ENCODE results near the gene ATP2C2.
"Not testable (repeated sequence)": the region's sequence is repeated elsewhere in the genome, so short reads cannot be mapped to it uniquely, and the experiment has no call there.

ATP2C2 gene, protein sequence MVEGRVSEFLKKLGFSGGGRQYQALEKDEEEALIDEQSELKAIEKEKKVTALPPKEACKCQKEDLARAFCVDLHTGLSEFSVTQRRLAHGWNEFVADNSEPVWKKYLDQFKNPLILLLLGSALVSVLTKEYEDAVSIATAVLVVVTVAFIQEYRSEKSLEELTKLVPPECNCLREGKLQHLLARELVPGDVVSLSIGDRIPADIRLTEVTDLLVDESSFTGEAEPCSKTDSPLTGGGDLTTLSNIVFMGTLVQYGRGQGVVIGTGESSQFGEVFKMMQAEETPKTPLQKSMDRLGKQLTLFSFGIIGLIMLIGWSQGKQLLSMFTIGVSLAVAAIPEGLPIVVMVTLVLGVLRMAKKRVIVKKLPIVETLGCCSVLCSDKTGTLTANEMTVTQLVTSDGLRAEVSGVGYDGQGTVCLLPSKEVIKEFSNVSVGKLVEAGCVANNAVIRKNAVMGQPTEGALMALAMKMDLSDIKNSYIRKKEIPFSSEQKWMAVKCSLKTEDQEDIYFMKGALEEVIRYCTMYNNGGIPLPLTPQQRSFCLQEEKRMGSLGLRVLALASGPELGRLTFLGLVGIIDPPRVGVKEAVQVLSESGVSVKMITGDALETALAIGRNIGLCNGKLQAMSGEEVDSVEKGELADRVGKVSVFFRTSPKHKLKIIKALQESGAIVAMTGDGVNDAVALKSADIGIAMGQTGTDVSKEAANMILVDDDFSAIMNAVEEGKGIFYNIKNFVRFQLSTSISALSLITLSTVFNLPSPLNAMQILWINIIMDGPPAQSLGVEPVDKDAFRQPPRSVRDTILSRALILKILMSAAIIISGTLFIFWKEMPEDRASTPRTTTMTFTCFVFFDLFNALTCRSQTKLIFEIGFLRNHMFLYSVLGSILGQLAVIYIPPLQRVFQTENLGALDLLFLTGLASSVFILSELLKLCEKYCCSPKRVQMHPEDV

DNA sequence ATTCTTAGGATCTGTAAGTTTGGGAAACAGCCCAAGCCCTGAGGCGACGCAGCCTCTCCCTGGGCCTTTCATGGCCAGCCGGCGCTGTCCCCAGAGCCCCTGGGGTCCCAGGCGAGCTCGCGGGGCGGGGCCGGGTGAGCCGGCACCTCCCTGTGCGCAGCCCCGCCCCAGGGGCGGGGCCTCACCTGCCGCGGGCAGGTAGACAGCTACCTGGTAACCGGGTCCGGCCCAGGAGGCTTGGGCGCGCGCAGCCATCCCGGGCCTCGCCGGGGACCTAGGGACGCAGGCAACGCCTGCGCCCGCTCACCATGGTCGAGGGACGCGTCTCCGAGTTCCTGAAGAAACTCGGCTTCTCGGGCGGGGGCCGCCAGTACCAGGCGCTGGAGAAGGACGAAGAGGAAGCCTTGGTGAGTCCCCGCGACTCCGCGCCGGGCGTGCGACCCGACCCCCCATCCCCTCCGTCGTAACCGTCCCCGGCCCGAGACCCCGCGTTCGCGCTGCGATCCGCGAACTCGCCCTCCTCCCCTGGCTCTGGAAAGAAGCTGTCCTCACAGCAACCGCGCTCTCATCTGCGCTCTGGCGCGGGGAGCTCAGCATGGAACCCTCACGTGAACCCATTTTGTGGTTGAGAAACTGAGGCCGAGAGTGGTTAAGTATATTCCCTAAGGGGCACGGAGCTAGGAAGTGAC, at the start of gene ATP2C2:
Gene ATP2C2 (plus strand): TSS at position 231 of the 689 bp plus-strand sequence. CDS start 78 bp downstream, at position 309.
- DNase-seq = no peak

DNA sequence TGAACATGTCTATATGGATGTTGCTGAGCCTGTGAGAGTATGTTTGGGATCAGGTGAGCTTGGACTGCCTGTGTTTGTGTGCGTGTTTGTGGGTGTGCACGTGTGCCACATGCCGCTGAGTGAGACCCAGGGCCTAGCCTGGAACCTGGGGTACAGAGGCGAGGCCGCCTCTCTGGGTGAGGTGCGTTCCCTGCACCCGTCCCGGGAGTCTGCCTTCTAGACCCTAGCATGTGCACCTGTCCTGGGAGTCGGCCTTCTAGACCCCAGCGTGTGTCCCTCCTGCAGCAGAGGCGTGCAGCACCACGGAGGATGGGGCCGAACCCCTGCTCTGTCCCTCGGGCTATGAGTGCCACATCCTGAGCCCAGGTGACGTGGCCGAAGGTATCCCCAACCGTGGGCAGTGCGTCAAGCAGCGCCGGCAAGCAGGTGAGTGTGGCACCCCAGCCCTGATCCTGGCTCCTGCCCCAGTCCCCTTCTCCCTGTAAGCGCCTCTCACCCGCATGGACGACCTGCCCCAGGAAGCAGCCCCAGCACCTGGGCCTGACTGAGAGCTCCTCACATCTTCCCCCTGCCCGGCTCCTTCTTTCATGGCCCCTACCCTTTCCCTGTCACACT, 49.1 kb upstream of the ATP2C2 start:
- no peak for DNase-seq

DNA sequence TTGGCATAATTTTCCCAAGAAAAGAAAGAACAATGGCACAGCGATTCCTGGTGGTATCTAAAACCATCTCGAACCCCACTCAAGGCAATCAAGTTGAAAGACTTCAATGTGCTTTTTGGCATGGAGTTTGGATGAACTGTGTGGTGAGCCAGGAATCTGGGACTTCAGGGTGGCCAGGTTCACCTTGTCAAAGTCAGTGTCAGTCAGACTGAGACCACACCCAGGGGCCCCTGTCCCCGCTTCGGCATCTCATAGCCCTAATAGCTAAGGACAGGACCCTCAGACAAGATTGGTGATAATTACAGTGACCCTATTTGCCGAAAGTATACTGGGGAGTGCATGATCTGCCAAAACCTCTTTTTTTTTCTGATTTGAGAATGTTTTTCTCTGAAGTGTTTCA, 47.8 kb upstream of the ATP2C2 start:
- DNase-seq = no peak

DNA sequence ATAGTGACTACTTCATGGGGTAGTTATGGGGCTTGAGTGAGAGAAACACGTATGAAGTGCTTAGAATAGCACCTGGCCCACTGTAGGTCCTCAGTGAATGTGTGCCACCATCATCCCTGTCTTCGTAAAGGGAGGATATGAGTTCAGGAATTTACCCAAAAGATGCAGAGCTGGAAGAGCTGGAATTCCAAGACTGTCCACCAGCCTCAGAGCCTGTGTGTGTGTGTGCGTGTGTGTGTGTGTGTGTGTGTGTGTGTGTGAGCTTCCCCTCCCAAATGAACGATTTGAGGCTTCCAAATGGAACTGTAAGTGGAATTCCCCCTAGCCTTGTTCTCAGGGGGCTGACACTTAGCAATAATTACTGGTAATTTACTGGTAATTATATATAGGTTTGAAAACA, 46.4 kb upstream of the ATP2C2 start:
- DNase-seq = no peak

DNA sequence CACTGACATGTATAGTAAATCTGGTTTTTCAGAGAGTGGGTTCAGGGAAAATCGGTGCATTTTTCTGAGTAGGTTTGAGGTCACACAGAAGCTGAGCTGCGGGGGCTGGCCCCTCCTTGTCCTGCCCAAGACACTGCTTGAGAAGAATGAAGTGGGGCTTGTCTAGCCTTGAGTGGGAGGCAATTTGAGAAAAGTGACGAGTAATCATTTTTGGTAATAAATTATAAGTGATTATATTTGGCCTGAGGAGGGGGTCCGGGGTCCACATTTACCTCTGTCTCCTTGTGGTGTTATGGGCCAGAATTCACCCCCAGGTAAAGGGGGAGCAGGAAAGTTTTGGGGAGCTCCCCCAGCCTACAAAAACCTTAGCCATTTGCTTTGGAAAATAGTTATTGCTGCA, 45.6 kb upstream of the ATP2C2 start:
- DNase-seq = no peak

DNA sequence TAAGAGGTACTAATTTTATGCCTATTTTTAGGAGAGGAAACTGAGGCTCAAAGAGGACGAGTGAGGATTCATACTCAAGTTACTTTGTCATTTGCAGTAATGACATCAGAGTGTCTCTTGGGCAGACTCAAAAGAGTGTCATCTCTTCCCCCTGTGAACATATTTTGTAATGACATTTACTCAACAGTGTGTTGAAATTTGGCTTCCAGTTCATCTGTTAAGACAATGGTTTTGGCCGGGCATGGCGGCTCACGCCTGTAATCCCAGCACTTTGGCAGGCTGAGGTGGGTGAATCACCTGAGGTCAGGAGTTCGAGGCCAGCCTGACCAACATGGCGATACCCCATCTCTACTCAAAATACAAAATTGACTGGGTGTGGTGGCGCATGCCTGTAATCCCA, 44.7 kb upstream of the ATP2C2 start:
- DNase-seq = no peak

DNA sequence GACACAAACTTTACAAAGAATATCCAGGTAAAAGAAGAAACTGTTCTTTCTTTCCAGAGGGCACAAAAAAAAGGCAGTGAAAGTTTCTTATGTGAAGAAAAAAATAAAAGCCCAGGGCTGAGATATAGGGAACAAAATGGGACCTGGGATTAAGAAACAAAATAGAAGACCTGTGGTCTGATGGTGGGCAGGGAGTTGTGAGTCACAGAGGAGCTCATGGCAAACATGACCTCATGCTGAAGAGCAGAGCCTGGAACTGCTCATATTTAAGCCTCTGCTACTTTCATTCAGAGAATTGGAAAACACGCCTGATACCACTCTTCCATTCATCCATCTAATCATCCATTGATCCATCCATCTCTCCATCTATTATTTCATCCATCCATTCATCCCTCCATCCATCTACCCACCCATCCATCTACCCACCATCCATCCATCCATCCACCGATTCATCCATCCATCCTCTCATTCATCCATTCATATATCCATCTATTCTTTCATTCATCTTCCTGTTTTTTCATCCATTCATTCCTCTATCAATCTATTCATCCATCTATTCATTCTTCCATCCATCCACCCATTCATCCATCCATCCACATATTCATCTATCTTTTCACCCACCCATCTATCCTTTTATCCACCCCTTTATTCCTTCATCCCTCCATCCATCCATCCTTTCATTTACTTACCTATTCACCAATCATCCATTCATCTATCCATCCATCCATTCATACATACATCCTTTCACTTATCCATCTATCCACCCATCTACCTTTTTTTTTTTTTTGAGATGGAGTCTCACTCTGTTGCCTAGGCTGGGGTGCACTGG, 43.7 kb upstream of the ATP2C2 start:
- DNase-seq = no peak

DNA sequence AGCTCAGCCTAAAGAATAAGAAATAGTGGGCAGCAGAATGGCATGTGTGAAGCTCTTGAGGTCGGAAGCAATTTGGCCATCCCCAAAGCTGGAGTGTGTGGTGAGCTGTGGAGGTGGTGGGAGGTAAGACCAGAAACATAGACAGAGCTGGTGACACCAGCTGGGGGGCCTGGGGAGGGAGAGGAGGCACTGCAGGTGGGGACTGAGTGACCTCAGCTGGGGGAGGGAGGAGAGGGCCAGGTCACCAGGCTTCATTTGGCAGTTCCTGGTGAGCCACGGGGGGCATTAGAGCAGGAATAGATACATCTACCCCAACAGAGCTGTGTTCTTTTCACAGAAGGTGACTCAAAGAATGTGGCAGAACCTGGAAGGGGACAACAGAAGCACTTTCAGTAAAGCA, 41.8 kb upstream of the ATP2C2 start:
- DNase-seq = no peak

DNA sequence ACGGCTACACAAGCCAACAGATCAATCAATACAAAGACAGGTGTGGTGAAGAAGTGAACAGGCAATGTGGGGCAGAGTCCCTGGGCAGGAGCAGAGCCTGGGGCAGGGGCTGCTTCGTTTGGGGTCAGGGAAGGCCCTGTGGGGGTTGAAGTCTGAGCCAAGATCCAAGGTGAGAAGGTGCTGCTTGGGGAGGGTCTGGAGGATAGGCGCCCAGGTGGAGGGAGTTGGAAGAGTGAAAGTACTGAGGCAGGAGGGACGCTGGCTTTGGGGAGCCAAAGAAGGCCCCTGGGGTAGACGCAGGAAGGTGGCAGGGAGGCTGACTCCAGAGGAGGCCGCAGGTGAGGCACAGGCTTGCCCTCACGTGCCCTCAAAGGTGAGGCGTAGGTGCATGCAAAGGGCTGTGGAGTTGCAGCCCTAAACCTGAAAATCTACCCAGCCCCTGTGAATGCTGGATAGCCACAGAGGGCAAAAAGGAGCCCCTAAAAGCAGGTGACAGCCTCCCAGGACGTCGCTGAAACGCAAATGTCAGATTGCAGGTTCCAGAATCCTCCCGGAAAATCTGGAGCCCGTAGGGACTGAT, 40.3 kb upstream of the ATP2C2 start:
- no peak for DNase-seq

DNA sequence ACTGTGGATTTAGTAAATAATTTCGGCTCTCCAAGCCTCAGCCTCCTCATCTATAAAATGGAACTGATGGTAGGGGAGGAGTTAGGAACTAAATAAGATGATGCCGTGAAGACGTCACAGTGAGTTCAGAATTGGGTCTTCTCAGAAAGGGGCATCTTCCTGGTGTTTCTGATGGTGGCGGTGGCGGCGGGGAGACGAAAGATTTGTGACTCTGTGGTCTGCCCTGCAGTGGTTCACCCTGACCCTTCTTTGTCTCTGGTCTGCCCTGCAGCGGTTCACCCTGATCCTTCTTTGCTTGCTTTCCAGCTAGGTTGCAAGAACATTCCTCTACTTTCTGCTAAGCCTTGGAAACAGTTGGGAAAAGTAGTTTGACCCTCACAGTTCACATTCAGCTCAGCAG, 39.3 kb upstream of the ATP2C2 start:
- no peak for DNase-seq

DNA sequence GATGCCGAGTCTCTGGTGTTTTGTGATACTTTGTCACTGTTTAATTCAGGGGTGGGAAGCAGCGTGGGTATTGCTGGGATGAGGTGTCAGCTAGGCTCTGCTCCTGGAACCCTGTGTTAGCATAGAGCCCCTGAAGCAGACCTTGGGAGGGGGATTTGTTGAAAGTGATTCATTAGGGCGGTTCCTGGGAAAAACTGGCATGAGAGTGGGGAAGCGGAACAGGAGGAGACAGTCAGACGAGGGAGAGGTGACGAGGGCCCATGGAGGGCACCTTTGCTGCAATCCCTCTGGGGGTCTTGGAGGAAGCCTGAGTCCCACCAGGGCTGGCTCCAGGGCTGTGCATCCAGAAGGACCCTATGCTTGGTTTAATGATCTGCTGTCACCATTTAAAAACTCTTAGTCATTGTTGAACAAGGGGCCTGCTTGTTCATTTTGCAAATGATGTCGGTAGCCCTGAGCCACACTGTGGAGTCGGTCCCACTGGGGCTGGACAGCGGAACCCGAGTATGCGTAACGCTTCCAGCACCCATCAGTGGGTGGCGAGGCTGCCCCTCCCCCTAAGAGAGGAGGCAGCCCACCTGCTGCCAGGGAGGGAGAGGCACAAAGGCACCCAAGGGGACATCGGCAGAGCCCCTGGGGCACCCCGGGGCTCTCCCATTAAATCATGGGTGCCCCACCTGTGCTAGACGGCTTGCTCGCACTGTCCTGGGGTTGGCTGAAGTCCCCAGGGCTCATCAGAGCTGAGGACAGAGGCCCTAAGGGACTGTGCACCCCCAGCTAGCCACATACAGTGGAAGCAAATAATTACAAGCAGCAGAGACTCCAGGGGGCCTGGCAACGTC, 38.3 kb upstream of the ATP2C2 start:
- no peak for DNase-seq

DNA sequence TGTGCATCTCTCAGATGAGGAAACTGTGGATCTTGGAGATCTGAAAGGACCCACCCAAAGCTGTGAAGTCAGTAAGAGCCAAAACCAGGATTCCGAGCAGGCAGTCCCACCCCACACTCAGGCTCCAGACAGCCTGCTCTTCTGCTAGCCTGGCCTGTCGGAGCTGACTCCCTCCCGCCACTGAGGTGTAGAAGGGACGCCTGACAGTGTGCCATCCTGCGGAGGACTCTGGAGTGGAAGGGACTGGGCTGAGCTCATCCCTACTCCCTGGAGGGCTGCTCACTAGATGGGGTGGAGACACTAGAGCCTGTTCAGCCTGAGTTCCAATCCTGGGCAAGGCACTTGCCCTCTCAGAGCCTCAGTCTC, 37.7 kb upstream of the ATP2C2 start:
- no peak for DNase-seq

DNA sequence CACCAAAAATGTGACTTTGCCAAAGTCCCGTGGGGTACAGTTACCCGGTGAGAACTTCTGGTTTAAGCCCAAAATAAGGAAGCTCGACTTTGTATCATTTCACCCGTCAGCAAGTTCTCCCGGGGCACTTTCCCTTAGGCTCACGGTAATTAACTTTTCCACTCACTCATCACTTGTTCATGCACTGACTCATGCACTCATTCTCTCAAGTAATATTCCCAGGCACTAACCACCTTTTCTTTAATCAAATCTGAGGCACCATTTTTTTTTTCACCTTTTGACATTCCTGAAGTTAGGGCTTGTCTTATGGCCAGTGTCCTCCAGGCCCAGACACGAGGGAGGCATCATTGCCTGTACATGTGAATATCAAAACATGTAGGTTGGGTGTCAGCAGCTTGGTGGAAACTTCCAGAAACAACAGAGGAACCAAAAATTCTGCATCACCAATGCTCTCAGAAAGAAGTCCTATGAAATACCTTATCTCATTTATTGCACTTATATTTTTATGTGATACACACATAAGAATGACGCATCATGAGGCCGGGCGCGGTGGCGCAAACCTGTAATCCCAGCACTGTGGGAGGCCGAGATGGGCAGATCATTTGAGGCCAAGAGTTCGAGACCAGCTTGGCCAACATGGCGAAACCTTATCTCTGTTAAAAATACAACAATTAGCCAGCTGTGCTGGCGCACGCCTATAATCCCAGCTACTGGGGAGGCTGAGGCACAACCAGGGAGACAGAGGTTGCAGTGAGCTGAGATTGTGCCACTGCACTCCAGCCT, 36.1 kb upstream of the ATP2C2 start:
- no peak for DNase-seq

DNA sequence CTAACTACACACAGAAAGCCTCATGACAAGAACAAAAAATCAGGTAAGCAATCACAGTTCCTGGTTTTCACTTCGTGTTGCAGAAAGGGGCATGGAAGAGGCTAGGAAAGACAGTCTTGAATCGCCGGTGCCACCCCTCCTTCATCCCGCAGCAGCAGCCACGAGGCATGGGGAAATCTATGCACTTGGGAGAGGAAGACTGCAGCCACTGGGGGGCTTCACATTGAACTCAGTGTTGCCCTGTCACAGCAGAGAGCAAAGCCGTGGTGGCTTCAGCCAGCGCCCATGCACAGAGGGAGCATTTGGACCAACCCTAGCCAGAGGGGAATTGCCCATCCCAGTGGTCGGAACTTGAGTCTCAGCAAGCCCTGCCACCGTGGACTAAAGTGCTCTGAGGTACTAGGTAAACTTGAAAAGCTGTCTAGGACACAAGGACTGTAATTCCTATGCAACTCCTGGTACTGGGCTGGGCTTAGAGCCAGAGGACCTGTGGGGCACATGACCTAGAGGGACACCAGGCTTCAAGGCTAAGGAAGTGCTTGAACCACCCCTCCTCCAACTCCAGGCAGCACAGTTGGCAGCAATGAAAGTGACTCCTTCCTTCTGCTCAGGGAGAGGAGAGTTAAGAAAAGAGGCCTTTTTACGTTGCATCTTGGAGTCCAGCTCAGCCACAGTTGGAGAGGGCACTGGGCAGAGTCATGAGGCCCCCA, 35.2 kb upstream of the ATP2C2 start:
- peak in 3 of 56 donors; percentile 12 to 25 (median 14) for DNase-seq

DNA sequence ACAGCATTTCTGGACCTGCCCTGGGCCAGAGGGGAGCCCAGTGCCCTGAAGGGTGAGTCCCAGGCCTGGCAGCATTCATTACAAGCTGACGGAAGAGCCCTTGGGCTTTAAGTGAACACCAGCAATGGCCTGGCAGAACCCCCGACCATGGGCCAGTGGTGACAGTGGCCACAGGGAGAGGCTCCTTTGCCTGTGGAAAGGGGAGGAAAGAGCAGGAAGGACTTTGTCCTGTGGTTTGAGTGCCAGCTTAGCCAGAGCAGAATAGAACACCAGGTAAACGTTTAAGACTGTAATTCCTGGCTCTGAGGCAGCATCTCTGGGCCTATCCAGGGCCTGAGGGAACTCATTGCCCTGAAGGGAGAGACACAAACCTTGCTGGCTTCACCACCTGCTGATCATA, 34.3 kb upstream of the ATP2C2 start:
- DNase-seq = no peak

DNA sequence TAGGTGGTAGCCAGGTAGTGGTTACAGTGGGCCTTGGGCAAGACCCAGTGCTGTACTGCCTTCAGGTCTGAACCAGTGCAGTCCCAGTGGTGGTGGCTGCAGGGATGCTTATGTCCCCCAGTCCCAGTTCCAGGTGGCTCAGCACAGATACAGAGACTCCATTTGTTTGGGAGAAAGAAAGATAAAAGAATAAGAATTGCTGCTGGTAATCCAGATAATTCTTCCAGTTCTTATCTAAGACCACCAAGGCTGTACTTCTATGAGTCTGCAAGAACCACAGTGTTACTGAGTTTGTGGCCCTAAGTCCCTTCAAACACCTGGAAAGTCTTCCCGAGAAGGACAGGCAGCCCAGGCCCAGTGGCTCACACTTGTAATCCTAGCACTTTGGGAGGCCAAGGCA, 33.9 kb upstream of the ATP2C2 start:
- DNase-seq = no peak

DNA sequence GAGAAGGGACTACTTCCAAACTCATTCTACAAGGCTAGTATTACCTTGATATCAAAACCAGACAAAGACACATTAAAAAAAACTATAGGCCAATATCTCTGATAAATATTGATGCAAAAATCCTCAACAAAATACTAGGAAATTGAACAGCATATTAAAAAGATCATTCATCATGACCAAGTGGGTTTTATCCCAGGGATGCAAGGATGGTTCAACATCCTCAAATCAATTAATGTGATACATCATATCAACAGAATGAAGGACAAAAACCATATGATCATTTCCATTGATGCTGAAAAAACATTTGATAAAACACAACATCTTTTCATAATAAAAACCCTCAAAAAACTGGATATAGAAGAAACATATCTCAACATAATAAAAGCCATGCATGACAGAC, 31.1 kb upstream of the ATP2C2 start:
- DNase-seq = not testable (repeated sequence)

DNA sequence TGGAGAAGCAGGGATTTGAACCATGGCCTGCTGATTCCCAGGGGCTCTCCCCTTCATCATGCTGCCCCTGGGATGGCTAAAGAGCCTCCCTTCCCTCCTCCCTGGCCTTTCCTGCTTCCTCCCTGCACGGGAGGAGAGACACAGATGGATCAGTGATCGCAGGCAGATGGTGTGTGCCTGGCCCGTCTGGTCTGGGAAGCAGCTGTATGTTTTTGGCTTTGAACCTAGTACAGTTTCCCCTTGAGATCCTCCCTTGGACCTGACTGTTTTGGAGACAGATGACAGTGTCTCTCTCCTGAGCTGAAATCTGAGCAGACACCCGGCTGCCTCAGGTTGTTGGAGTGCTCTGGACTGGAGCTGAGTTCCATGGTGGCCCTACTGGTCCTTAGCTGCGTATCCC, 29.0 kb upstream of the ATP2C2 start:
- DNase-seq = no peak
